ENCODE data around the gene CAPSL.

DNA sequence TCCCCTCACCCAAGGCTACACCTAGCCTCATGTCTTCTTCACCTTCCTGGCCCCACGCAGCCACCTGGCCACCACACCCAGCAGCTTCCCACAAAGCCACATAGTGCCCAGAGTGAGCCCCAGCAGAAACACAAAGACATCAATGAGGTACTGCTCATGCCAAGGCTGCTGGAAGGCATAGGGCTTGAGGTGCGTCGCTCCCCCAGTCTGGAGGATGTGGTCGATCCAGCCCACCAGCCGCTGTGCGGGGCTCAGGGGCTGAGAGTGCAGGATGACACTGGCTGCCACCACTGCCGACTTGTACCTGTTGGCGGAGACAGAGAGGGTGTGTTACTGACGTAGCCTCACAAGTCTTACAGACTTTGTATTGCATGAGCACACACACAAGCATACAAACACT lies 15.8 kb upstream of the CAPSL start:
- TF ChIP-seq, protein P1, sequence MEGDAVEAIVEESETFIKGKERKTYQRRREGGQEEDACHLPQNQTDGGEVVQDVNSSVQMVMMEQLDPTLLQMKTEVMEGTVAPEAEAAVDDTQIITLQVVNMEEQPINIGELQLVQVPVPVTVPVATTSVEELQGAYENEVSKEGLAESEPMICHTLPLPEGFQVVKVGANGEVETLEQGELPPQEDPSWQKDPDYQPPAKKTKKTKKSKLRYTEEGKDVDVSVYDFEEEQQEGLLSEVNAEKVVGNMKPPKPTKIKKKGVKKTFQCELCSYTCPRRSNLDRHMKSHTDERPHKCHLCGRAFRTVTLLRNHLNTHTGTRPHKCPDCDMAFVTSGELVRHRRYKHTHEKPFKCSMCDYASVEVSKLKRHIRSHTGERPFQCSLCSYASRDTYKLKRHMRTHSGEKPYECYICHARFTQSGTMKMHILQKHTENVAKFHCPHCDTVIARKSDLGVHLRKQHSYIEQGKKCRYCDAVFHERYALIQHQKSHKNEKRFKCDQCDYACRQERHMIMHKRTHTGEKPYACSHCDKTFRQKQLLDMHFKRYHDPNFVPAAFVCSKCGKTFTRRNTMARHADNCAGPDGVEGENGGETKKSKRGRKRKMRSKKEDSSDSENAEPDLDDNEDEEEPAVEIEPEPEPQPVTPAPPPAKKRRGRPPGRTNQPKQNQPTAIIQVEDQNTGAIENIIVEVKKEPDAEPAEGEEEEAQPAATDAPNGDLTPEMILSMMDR (IDR thresholded peaks at IDR 0.05) = no peak
- TF ChIP-seq POLR2A (IDR thresholded peaks at IDR 0.05) = no peak
